GM12891 (cell line): Measurements from ENCODE around the gene ZNF638.

ENCODE experiments used
- PAX5 ChIP-seq: IDR thresholded peaks from 2 replicates; pipeline ENCODE4 v1.6.1; 2011; ENCODE audit warnings: low read length, moderate library complexity, mild to moderate bottlenecking; ENCODE audit not compliant: insufficient read depth, severe bottlenecking
- POLR2A ChIP-seq: IDR thresholded peaks from 2 replicates; pipeline ENCODE4 v1.6.1; 2011; ENCODE audit warnings: low read depth, low read length, control low read depth
- POLR2AphosphoS5 ChIP-seq: IDR thresholded peaks from 2 replicates; pipeline ENCODE4 v1.6.1; 2011; ENCODE audit warnings: low read depth, low read length, control low read depth
- SPI1 ChIP-seq: IDR thresholded peaks from 2 replicates; pipeline ENCODE4 v1.6.1; 2011; ENCODE audit warnings: low read depth, low read length, control low read depth
- TAF1 ChIP-seq: IDR thresholded peaks from 2 replicates; pipeline ENCODE4 v1.6.1; 2011; ENCODE audit warnings: low read depth, low read length, control low read depth

GRCh38 chr2:71474116-71474743 is 142.6 kb downstream of the ZNF638 start:
- no peak for TF ChIP-seq POLR2AphosphoS5
- no peak for TF ChIP-seq POLR2A
- no peak for TF ChIP-seq PAX5
- TF ChIP-seq TAF1 = no peak
- TF ChIP-seq SPI1 = no peak
